DMS79 (cell line): Measurements from ENCODE around the gene TEAD3.

ENCODE experiments used
- DNase-seq: peaks from one replicate; lab custom pipeline; 2025; lab: John Stamatoyannopoulos, UW

The TEAD3 gene

GRCh38 chr6:35512740-35513139 is 15.9 kb upstream of the TEAD3 start, which contains the start of gene TULP1:
Gene TULP1, minus strand, starts transcription at chr6:35512896. Its CDS starts 38 bp downstream, at chr6:35512858.
- DNase-seq = no peak

DNA sequence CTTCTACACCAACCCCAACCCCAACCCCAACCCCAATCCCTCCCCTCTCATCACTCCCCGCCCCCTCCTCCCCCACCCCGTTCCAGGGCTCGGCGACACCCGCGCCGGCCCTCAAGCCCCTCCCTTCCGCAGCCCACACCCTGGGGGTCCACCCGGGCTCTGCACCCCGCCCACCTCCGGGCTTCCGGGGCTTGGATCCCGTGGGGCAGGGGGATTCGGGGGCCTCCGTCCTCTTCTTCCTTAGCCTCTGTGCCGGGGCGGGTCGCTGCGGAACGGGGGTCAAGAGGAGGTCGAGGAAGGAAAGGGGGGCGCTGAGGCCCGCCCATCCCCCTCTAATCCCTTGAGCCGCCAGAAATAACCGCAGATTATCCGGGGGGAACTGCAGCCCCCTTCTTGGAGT is 15.1 kb upstream of the TEAD3 start:
- no peak for DNase-seq

GRCh38 chr6:35511562-35511941 is 14.7 kb upstream of the TEAD3 start:
- DNase-seq = no peak

- no peak for DNase-seq
Observed at GRCh38 chr6:35510916-35511561, 14.2 kb upstream of the TEAD3 start.

DNA sequence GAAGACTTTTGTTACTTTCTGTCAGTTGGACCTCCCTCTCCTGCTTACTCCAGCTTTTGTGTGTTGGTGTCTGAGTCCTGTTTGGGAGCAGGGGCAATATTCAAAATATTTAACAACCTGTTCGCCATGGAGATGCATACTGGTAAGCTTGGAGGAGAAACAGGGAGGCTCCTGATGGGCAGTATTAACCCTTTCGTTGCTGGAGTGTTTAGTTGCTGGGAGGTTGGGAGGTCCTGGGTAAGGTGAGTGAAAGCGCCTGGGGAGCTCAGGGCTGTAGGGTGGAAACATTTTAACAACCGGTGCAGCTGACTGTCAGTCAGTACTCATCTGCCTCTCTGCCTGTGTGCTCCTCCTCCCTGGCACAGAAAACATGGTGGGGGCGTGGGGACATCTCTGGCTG is 11.7 kb upstream of the TEAD3 start:
- no peak for DNase-seq

GRCh38 chr6:35508027-35508426 is 11.1 kb upstream of the TEAD3 start:
- no peak for DNase-seq

GRCh38 chr6:35507221-35507620 is 10.3 kb upstream of the TEAD3 start:
- peak; percentile 51 for DNase-seq

DNA sequence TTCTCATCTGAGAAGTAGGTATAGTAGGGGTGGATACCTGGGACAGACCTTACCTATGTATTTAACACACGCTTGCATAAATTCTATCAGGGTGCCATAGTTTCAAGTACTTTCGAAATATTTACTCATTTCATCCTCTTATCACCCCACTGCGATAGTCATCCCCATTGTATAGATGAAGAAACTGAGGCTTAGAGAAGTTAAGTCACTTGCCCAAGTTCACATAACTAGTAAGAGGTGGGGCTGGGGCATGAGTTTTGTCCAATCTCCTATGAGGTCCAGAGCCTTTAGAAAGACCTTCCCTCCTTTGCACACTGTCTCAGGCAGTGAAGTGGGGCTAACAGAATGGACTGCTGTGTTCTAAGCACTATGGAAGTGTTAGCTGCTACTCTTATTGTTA is 9.7 kb upstream of the TEAD3 start:
- no peak for DNase-seq

DNA sequence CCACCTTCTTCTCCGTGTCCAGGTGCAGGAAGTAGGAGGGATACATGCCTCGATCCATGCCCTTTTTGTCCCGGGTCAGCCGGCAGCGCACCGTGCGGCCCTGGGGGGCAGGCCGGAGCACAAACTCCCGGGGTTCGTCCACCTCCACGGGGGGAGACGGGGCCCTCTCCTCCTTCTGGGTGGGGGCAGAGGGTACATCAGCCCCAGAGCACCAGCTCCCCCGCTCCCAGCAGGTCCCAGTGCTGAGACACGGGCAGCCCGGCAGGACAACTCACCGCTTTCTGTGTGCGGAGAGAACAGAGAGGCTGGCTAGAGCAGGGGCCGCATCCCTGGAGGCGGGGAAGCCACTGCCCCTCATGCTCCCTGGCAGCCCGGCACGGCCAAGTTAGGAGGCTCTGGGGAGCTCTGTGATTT is 9.1 kb upstream of the TEAD3 start:
- DNase-seq = no peak

- DNase-seq = no peak
Observed at GRCh38 chr6:35503534-35503933, 6.7 kb upstream of the TEAD3 start.

GRCh38 chr6:35501784-35502183 is 4.9 kb upstream of the TEAD3 start:
- DNase-seq = no peak

GRCh38 chr6:35500782-35501181 is 3.9 kb upstream of the TEAD3 start:
- DNase-seq = no peak

DNA sequence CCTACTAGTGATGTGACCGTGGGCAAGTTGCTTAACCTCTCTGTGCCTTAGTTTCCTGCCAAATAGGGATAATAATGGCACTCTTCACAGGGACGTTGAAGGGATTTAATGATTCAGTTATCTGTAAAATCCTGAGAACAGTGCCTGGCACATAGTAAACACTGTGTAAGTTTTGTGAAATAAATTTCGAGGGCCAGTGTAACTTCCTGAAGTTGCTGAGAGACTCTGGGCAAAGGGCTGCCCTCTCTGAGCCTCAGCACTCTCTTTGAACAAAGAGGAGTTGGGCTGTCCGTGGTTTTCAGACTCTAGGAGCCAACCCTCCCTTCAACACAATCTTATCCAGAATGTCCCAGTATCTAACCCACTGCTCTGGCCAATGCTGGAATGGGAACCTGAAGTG is 2.5 kb upstream of the TEAD3 start:
- DNase-seq = no peak

DNA sequence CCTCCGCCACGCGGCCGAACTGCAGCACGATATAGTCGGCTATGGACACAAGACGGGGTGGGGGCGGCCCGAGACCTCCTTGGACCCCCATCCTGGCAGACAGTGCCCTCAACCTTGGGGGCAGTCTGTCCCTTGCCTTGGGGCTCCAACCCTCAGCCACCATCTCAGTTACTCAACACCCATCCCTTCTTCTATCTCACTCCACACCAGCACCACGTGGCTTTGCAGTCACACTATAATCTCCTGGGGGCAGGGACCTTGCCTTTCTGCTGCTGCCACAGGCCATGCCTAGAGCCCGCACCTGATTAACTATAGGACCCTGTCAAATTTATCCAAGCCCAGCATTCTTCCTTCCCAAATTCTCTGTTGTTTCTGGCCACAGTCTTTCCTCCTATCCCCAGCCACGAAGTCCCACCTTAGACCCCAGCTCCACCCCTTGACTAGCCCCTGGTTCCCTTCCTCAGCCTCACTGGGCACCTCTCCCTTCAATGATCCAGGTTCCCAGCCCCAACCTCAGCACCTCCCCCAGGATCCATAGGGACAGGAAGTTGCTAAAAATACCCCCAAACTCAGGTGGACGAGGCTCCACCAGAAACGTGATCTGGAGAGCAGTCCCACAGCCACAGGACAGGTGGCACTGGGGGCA is 1.7 kb upstream of the TEAD3 start:
- no peak for DNase-seq

- DNase-seq = peak; percentile 31
Observed at GRCh38 chr6:35497571-35498421, 917 bp upstream of the TEAD3 start.

- no peak for DNase-seq
Observed at GRCh38 chr6:35496036-35496840, 641 bp downstream of the TEAD3 start.

DNA sequence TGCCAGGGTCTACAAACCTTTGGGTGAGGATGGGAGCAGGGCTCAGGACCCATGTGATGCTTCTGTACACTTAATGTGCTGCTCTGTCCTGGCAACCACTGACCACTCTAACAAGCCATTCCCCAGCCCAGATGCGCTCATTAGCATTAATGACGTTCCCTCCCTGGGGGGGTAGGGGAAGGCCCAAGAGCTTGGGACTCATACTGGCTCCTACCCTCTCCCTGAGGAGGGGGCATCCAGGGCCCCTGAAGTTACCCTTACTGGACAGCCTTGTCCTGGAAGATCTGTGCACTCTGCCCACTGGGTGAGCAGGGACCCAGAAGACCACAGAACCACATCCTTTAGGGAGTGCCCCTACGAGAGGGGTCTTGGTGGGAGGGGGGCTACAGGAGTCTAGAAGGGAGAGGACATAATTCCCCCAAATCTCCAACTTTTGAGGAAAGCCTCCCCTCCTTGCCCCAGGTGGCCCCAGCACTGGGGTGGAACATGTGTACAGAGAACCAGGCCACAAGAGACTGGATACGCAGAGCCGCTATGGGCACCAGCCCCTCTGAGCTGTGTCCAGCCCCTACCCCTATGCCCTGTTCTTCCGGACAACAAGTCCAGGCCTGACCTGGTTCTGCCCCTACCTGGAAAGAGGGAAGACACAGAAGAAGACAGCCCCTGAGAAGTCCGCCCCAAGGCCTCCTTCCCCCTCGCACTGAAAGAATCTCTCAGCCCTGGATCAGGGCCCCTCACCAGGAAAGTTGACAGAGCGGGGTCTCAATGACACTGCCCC is 1.4 kb downstream of the TEAD3 start:
- DNase-seq = no peak

GRCh38 chr6:35494161-35494563 is 2.7 kb downstream of the TEAD3 start:
- DNase-seq = no peak

- no peak for DNase-seq
Observed at GRCh38 chr6:35493307-35493983, 3.4 kb downstream of the TEAD3 start.

- DNase-seq = no peak
Observed at GRCh38 chr6:35492974-35493284, 4.0 kb downstream of the TEAD3 start.
